NCI-H82 treated with DMSO at 0.1 percent for 48 hours (cell line): ENCODE data around the gene ISCA2.
"Not testable (repeated sequence)": the region's sequence is repeated elsewhere in the genome, so short reads cannot be mapped to it uniquely, and the experiment has no call there.

Source experiments
- DNase-seq: peaks from one replicate; lab custom pipeline; 2025; ENCODE audit not compliant: unreplicated experiment; lab: John Stamatoyannopoulos, UW

ISCA2 gene, protein sequence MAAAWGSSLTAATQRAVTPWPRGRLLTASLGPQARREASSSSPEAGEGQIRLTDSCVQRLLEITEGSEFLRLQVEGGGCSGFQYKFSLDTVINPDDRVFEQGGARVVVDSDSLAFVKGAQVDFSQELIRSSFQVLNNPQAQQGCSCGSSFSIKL

DNA sequence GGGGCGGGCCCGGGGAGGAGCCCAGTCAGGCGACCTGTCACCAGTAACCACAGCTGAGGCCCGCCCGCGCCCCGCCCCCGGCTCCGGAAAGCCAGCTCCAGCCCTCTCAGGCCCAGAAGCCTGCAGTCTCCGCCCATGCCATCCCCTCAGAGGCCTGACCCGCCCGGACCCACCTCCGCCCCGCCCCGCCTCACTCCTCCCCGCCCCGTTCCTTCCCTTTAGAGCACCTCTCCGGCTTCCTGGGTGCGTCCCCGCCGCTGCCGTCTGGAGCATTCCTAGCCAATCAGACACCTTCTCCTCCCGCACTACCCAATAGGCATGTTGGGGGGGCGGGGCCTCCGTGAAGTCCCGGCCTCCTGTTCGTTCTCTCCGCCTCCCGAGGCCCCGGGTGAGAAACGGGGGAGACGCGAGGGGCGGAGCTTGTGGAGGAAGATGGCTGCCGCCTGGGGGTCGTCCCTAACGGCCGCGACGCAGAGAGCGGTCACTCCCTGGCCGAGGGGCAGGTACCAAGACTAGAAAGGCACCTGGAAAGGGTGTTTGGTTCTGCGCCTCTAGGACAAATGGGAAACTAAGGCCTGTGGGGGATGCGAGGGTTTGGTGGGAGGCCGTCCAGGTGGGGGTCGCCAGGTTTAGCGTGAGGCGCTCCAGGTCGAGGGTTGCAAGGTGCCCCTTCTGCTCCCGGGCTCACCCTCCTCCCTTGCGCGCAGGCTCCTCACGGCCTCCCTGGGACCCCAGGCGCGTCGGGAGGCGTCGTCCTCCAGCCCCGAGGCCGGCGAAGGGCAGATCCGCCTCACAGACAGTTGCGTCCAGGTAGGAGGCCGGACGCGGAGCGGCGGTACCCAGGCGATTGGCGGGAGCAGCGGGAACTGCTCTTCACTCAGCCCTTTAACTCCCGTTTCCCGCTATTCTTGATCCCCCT lies at the start of gene ISCA2:
TSS of gene ISCA2 (plus strand) at position 423 of the 919 bp plus-strand sequence. CDS start at position 433, 10 bp downstream.
- DNase-seq, result peak; percentile 99

DNA sequence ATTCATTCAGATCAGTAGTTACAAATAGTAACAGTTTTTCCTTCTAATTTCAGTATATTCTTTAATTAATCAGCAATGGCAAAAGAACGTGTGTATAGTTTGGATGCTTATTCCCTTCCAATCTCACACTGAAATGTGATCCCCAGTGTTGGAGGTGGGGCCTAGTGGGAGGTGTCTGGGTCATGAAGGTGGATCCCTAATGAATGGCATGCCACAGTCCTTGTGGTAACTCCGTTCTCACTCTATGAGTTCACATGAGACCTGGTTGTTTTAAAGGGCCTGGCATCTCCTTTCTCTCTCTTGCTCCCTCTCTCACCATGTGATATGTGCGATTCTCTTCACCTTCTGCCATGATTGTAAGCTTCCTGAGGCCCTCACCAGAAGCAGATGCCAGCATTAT lies 48.7 kb upstream of the ISCA2 start:
- DNase-seq, result no peak

DNA sequence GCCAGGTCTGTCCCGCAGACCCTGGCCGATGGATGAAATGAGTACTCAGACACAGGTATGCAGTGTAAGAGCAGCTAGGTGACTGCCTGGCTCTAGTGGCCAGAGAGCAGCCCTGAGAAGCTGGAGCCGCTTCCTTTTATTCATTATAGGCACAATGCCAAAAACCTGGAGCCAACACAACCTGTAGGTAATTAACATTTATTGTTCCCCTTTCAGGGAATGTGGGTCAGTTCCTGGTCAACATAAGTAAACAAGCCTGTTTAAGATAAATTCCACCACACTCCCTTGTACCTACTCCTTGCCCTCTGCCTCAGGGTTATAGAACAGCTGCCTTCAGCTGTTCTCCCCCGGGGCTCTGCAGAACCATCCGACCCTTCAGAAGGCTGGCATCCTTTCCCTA lies 39.2 kb upstream of the ISCA2 start:
- DNase-seq, result not testable (repeated sequence)

DNA sequence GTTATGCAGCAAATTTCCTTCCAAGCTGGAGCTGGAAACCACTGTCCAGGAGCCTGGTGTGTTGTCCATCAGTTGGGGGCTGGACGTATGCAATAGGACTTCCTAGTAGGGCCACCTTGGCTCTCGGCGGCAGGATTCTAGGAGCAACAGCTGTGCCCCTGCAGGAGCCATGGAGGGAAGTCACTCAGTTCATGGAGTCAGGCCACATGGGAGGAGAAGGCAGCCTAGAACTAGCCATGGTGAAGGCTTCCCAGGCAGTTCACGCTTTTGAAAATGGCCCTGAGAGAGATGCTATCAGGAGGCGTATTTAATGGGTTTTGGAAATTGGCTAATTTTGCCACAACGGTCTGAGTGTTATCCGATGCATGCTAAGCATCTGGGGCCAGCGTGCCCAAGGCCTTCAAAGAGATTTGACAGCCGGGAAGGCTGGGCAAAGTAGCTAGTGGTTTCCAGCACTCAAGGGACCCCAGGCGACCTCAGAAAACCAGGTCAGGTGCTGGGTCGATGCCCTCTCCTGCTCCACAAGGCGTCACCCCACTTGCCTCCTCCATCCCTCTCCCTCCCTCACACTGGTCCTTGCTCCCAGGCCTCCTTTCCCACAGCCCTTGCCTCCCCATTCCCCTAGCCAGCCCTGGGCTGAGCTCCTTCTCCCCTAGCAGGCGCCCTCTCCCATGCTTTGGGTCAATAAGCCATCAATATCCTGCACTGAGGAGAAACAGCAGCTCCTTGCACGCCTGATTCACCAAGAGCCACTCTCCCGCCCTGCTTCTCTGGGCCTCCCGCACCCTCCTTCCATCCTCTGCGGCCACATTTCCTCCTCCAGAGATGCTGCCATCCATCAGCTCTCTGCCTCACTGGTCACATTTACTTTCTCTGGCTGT lies 36.6 kb upstream of the ISCA2 start:
- DNase-seq, result no peak

DNA sequence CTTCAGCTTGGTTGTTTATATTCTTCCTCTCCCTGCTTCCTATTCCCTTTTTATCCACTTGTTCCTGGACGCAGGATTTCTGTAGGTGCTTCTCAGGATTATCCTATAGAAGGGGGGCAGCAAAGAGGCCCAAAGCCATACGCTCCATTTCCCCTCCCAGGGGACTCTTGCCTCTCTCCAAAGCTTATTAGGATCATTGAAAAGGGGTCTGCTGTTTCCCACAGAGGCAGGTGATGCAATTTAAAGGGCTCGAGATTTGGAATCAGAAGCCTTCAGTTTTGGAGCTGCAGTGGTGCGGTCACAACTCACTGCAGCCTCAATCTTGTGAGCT lies 36.0 kb upstream of the ISCA2 start:
- DNase-seq, result peak; percentile 89

DNA sequence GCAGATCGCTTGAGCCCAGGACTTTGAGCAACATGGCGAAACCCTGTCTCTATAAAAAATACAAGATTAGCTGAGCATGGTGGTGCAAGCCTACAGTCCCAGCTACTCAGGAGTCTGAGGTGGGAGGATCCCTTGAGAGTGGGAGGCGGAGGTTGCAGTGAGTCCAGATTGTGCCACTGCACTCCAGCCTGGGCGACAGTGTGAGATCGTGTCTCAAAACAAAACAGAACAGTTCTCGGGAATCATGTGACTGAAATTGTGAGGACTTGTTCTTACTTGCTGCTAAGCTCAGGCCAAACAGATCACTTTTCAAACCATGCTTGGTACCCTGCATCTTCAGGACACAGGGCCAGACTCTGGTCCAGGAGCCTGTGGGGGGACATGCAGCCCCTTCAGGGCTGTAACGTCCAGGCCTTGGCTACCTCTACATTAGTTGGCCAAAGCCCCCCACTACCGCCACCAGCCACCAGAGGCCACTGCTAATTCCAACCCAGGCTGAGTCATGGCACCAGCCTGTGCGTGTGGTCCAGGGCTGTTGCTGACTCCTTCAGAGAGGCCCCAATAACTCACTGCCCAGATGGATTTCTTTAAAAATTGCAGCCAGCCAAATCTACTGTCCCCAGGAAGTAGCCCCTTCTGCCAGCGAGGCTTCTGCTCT lies 34.1 kb upstream of the ISCA2 start:
- DNase-seq, result peak; percentile 30

DNA sequence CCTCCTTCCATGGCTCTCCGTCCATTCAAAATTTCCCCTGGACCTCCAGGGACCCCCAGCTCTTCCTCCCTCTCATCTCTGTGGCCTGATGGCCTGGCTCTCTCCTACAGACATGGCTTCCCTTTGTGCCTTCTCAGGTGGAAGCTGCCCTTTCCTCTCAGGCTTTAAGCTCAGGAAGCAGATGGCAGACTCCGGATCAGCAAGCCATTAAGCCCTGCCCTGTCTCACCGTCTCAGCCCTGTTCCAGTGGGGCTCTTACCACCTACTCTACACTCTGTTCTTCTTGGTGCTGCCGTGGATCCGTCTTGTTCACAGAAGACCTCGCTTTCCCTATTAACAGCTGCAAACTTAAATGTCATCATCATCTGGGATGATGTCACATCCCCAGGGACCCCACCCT lies 33.6 kb upstream of the ISCA2 start:
- peak; percentile 87 for DNase-seq

DNA sequence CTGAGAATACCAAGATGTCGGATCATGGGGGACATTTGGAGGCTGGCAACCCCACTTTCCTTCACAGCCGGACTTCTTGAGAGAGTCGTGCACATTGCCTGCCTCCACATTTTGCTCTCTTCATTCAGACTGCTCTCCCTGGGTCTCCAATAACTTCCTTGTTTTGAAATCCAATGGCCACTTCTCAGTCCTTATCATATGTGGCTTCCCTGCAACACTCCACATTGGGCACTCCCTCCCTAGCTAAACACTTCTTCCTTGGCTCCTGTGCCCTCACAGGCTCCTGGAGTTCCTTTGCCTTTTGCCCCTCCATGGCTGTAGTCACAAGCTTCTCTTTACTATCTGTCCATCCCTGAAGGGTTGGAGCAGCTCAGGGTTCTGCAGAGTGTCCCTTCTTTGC lies 30.6 kb upstream of the ISCA2 start:
- no peak for DNase-seq

DNA sequence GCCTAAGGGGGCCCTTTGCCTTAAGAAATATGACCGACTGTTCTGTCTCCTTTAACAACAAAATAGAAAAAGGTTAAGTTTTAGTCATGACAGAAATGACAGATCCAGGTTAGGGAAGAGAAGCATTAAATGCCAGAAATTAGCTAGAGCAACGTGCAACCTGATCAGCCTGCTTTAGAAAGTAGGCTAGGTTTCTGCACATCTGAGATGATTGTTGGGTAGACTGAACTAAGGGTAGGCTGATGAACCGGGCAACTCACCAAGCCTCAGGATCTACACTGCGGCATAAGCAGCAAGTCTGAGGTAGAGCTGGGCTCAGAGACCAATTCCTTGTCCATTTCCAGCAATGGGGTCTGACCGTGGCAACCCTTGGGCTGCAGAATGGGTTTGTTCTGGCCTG lies 29.9 kb upstream of the ISCA2 start:
- DNase-seq, result no peak

DNA sequence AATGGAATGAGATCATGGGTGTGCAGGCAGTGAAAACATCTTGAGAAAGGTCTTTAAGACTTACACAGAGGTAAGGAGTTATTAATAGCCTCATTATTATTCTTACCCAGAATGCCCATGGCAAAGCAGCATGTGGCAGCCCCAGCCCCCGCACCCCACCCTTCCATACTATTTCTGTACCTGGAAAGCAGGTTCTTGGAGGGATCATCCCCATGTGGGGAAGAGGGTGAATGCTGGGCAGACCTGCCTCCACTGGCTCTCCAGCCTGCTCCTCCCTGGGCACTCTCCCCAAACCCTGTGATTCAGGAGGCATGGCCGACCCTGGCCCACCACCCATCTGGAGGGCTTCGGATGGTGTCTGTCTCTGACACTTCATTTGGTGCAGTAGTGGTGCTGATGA lies 28.8 kb upstream of the ISCA2 start:
- DNase-seq, result no peak

DNA sequence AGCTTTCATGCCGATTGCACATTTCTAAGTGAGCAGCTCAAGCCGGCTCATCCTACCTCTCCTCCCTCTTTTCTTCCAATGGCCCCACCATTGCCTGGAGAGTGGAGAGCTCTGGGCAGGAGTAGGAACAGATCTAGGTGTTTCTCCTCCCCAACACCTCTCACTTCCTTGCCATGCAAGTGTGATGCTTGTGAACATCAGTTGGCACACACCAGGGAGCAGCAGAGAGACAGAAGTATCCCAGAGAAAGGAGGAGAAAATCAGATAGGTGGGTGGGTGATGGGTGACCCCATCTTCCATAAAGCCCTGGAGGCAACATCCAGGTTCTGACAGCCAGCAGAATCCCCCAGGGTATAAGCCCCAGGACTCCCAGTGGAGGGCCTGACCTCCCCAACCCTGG lies 28.2 kb upstream of the ISCA2 start:
- DNase-seq, result no peak

DNA sequence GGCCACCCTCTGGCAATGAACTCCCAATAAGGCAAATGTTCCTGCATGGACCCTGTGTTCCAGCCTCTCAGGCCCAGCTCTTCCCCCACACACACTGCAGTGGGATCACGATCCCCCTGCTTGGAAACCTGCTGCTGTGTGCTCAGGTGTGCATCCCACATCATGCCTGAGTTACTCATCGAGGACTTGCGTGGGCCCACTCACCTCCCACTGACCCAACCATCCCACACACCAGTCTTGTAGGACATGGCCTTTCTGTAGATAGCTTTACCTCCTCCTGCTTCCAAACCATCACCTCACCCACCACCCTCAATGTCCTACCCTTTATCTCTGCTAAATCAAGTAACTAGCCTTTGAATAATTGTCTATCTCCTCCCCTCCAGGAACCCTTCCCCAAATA lies 25.1 kb upstream of the ISCA2 start:
- DNase-seq, result no peak

DNA sequence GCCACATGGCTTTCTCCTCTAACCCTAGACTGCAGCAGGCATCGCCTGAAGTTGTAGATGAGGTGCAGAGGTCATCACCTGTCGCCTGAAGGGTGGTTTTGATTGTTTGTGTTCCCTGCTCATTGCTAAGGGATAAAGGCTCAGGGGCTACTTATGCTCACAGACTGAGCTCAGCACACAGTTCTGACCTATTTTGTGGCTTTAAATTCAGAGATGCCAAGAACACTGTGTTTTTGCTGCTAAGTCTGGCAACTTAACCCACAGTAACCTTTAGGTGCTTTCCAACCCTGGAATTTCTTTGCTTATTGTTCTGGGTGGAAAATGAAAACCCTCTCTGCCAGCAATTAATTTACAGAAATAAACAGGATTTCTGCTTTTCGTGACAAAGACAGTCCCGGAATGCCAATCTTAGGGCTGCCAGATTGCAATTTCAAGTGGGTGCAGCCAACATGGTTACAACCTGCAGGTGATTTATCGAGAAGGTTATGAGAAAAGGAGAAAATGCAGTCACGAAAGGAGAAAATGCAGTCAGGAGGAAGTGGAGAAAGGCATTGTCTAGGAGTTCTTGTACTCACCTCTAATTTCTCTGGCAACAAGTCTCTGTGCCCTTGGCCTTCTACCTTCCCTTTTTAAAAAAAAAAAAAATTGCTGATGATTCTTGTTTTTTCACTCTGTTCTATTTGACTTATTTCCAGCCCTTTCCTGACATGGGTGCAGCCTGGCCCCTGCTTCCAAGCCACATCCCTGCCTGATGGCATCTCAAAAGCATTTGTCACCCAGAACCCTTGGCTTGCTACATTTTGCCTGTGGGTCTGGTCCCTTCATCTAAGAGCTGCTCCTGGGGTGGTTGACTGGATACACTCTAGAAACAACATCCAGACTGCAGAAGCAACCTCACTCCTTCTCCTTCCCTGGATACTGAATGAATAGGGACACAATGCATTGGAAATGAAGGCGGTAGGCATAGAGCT lies 23.7 kb upstream of the ISCA2 start:
- no peak for DNase-seq

DNA sequence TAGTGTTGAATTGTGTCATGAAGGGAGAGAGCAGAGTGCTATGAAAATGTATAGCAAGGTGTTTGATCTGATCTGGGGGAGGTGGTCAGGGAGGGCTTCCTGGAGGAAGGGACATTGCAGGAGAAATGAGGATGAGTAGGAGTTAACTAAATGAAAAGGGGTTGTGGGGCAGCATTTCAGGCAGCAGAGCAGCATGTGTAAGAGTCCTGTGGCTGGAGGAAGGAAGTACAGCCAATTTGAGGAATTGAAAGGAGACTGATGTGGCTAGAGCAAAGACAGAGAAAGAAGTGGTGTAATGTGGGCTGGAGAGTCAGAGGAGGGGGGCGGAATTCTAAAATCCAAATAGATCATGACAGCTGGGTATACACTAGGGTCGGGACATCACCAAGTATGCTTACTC lies 21.0 kb upstream of the ISCA2 start:
- no peak for DNase-seq

DNA sequence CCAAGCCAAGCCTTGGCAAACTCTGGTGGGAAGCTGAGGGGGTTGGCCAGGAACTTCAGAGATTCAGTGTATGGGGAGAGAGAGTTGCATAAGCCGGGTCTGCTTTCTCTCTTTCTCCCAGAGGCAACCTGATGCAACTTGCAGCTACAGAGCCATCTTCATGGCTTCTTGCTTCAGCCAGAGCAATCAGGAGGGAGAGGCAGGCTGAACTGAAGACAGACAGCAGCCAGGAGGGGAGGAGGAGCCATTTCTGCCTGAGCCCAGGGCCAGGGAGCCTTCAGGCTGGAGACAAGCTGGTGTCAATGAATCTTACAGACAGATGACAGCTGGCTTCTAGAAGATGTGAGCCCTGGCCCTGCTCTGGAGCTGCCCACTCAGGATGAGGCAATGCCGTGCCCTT lies 19.2 kb upstream of the ISCA2 start:
- DNase-seq, result peak; percentile 60

DNA sequence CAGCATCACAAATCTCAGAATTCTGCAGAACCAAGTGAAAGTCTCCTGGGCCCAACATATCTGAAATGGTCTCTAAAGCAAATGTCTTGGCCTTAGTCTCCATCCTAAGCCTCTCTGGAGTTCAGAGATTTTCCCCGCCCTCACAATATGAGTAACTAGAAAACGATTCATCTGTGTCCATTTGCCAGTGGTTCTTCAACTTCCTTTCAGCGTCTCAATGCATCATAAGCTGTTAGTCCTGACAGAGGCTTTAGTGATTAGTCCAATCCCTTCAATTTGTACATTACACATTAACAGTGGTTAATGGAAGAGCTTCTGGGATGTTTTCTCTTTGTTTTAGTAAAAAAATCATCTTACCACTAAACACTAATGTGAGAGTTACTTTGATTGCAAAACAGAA lies 17.9 kb upstream of the ISCA2 start:
- DNase-seq, result no peak

DNA sequence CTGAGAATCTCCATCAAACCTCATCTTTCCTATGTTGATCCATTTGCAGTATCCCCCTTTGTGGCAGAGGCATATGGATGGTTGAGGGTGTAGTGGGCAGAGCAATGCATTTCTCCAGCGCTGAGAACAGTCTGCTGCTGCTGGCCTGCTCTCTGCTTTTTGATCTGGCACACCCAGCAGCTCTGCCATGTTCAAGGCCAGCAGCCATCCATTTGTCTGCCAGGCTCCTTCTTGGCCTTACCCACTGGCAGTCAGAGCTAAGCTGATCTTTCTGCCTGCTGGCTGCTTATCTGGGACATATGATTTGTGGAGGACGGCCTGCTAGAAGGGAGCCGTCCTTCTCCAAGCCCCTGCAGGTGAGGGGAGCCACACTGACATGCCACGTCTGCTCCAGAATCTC lies 17.5 kb upstream of the ISCA2 start:
- DNase-seq, result no peak

DNA sequence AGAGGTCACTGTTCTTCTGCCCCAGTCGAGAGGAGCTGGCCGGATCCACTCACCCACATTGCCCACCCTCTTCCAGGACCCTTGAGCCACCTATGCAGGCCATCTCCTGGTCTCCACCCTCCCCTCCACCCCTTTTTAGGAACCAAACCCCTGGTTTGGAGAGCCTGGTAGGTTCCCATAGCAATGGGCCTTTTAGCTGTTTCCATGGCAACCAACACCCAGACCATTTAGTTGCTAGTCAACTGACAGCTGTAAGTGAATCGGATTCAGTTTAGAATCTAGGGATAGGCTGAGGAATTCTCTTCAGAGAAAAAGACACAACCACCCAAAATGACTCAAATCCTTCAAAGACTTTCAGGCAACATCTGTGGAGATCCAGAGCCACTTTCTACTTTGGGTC lies 17.0 kb upstream of the ISCA2 start:
- DNase-seq, result no peak

DNA sequence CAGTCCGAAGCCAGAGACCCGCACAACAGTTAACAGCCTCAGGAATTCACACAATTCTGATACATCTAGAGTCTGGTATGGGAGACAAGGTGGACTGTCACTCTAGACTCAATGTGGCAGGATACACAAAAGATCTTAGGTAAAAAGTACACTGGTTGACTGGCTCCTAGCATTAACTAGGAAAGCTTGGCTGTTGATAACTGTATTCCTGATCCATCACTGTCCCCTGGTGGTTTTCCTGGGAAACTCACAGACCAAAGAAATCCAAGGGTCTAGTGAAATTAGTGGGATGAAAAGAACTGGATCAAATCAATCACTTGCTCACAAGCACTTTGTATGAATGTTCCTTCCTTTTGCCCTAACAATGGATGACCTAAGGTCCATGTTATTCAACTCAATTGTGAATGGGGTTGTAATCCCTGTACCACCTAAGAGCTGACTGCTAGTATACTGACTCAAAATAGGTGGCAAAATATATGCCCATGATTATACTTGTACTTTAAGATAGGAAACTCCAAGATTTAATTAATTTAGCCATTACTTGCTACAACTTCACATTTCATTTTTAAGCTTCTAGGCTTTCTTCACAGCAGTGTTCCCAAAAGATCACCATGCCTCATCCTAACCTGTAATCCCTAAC lies 14.4 kb upstream of the ISCA2 start:
- peak; percentile 52 for DNase-seq

DNA sequence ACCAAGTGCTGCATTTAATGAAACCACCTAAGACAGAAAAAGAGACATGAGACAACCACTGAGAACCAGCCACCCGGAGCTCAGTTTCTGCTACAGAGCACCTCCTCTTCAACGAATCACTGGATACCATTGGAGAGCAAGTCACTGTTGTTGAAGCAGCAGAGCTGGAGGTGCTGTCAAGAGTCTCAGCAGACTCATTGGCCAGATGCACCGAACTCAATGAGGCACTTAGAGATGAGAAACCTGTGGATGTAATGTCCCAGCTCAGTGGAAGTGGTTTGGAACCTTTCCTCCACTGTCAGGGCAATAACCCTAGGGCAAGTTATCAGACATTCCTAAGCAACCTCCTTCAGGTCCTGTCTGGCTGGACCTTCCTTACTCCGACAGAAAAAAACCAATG lies 13.5 kb upstream of the ISCA2 start:
- no peak for DNase-seq
